Measurements from ENCODE around the gene CSF2RB. TPM values are rescaled to one million over a fixed set of nuclear protein-coding genes. Genes with fewer than 3 reads are reported as not detected.

CSF2RB gene
- total and polyA plus RNA-seq, 2 of the 13 experiments (the other 11 are each of a cell fraction or from before 2014, with no cell fraction given) = not detected

DNA sequence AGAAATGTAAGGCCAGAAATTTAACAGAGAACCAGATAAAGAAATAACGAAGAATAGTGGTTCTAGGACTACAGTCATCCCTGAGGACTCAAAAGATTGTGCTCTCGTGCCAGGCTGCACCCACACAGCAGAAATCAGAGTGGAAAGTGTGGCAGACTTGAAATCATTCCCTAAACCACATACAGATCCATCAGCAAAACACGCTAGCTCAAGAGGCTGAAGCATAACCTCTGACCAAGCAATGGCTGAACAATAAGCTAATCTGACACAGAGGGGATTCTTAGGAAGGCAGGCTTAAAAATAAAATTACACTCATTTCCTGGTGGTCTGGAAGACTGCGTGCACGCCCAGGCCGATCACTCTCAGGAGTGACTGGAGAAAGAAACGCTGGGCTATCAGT, 33.7 kb upstream of the CSF2RB start:
- Histone ChIP-seq H3K27ac (ENCODE audit: extremely low read length, insufficient read depth, low read length) (no peak overlapping the region), H3K9ac (ENCODE audit: insufficient read depth, low read depth, low read length) (no peak overlapping the region), H2AFZ (ENCODE audit: low read length) (no peak overlapping the region), H4K20me1 (ENCODE audit: insufficient read depth, low read length) (no peaks in the 10 kb centered on the region), H3K36me3 (replicated peaks in 1 of 2; ENCODE audit: control insufficient read depth in 1 of 2, insufficient read depth in 2 of 2, low read length in 2 of 2) (no peaks in the 10 kb centered on the region), H3K27me3 (ENCODE audit: control insufficient read depth in 1 of 2, insufficient read depth in 2 of 2, low read length in 2 of 2) (peaks cover 2 to 18% of the 10 kb centered on the region in 2 experiments; a peak in 4 of 5 replicates), H3K9me3 (ENCODE audit: low read length) (peaks cover 7% of the 10 kb centered on the region), H3K4me1 (ENCODE audit: insufficient read depth, low read length) (no peaks in the 10 kb centered on the region), H3K79me2 (ENCODE audit: insufficient read depth, low read length) (no peaks in the 10 kb centered on the region), H3K4me2 (ENCODE audit: low read depth, low read length) (no peak overlapping the region), H3K4me3 (replicated peaks in 1 of 3; ENCODE audit: insufficient read depth in 1 of 3, low read depth in 2 of 3, low read length in 3 of 3) (no peak overlapping the region)
- 5% methylated on average over 7 of the region's 7 CpGs for WGBS (ENCODE audit: low lambda C conversion rate)
- in situ Hi-C loops (cut with HindIII; ENCODE audit: extremely low pct_ligation_motif_present, low pct_unique_long_range_greater_than_20kb) = no loop called here
- no TSS peak for BruUV-seq (replicated peaks)
- ChIA-PET POLR2A (no interaction called here), CTCF (ENCODE audit: low intra/inter-chr PET ratio, low total read pairs) (no interaction called here)
- ATAC-seq (no peak), DNase-seq (ENCODE audit: low spot score) (no peak), FAIRE-seq (no peak)
- intact Hi-C loops (cut with micrococcal nuclease; ENCODE audit: unreplicated experiment) = no loop called here
- TF ChIP-seq RFX3 (CRISPR knock-in tag; IDR thresholded peaks at IDR 0.05) (no peak), ZNF709 (CRISPR knock-in tag; IDR thresholded peaks at IDR 0.05) (no peak), SMYD3 (CRISPR knock-in tag; IDR thresholded peaks at IDR 0.05) (no peak), RELA (CRISPR knock-in tag; IDR thresholded peaks at IDR 0.05) (no peak), SNAPC2 (CRISPR knock-in tag; IDR thresholded peaks at IDR 0.05) (no peak), ZNF792 (CRISPR knock-in tag; IDR thresholded peaks at IDR 0.05) (no peak)
- TF ChIP-seq, protein P1, sequence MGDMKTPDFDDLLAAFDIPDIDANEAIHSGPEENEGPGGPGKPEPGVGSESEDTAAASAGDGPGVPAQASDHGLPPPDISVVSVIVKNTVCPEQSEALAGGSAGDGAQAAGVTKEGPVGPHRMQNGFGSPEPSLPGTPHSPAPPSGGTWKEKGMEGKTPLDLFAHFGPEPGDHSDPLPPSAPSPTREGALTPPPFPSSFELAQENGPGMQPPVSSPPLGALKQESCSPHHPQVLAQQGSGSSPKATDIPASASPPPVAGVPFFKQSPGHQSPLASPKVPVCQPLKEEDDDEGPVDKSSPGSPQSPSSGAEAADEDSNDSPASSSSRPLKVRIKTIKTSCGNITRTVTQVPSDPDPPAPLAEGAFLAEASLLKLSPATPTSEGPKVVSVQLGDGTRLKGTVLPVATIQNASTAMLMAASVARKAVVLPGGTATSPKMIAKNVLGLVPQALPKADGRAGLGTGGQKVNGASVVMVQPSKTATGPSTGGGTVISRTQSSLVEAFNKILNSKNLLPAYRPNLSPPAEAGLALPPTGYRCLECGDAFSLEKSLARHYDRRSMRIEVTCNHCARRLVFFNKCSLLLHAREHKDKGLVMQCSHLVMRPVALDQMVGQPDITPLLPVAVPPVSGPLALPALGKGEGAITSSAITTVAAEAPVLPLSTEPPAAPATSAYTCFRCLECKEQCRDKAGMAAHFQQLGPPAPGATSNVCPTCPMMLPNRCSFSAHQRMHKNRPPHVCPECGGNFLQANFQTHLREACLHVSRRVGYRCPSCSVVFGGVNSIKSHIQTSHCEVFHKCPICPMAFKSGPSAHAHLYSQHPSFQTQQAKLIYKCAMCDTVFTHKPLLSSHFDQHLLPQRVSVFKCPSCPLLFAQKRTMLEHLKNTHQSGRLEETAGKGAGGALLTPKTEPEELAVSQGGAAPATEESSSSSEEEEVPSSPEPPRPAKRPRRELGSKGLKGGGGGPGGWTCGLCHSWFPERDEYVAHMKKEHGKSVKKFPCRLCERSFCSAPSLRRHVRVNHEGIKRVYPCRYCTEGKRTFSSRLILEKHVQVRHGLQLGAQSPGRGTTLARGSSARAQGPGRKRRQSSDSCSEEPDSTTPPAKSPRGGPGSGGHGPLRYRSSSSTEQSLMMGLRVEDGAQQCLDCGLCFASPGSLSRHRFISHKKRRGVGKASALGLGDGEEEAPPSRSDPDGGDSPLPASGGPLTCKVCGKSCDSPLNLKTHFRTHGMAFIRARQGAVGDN (CRISPR knock-in tag; IDR thresholded peaks at IDR 0.05) = no peak
- TF ChIP-seq, protein P2, sequence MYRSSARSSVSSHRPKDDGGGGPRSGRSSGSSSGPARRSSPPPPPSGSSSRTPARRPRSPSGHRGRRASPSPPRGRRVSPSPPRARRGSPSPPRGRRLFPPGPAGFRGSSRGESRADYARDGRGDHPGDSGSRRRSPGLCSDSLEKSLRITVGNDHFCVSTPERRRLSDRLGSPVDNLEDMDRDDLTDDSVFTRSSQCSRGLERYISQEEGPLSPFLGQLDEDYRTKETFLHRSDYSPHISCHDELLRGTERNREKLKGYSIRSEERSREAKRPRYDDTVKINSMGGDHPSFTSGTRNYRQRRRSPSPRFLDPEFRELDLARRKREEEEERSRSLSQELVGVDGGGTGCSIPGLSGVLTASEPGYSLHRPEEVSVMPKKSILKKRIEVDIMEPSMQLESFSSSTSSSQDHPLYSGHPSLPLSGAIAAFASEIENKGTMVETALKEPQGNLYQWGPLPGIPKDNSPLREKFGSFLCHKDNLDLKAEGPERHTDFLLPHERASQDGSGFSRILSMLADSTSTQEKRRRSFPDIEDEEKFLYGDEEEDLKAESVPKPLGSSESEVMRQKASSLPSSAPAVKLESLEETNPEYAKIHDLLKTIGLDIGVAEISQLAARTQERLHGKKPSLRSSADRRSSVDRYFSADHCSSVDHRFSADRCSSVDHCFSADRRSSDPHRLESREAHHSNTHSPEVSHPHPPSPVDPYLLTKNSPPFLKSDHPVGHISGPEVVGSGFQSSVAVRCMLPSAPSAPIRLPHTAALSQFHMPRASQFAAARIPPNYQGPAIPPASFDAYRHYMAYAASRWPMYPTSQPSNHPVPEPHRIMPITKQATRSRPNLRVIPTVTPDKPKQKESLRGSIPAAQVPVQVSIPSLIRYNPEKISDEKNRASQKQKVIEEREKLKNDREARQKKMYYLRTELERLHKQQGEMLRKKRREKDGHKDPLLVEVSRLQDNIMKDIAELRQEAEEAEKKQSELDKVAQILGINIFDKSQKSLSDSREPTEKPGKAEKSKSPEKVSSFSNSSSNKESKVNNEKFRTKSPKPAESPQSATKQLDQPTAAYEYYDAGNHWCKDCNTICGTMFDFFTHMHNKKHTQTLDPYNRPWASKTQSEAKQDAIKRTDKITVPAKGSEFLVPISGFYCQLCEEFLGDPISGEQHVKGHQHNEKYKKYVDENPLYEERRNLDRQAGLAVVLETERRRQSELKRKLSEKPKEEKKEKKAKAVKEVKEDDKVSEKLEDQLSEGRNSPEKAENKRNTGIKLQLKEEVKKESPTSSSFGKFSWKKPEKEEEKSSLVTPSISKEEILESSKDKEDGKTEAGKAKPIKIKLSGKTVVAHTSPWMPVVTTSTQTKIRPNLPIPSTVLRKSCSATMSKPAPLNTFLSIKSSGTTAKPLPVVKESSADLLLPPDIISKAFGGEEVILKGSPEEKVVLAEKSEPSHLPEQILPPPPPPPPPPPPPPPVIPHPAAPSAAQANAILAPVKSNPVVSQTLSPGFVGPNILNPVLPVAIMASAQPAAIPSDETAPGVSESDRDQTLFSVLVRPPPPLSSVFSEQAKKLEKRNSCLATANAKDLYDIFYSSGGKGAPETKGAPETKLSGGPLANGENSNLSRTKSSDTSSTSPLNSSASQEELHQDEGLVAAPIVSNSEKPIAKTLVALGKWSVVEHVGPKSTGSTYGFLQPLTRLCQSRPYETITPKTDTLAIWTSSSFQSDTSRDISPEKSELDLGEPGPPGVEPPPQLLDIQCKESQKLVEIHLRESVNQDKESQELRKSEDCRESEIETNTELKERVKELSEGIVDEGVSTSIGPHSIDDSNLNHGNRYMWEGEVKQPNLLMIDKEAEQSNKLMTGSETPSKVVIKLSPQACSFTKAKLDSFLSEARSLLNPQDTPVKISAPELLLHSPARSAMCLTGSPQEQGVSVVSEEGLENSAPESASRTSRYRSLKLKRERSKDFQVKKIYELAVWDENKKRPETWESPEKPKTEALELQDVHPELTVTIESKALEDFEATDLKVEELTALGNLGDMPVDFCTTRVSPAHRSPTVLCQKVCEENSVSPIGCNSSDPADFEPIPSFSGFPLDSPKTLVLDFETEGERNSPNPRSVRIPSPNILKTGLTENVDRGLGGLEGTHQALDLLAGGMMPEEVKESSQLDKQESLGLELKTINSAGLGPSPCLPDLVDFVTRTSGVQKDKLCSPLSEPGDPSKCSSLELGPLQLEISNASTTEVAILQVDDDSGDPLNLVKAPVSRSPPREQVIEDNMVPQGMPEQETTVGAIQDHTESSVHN (CRISPR knock-in tag; IDR thresholded peaks at IDR 0.05) = no peak

Data from HepG2 (cell line).